Measurements from ENCODE around the gene ABCC8. TPM values are rescaled to one million over a fixed set of nuclear protein-coding genes. Genes with fewer than 3 reads are reported as not detected.

The ABCC8 gene
- total and polyA plus RNA-seq, 2 experiments from 2014 or later = not detected

GRCh38 chr11:17517186-17517585, 40.5 kb upstream of the ABCC8 start:
- WGBS, 2 experiments (ENCODE audit: low coverage in 1 of 2, low lambda C conversion rate in 2 of 2, missing lambda C conversion rate in 2 of 2) = 67 to 73% methylated on average over 9 to 10 of the region's 10 CpGs
- Histone ChIP-seq H3K4me3 (no peak overlapping the region), H3K9me3 (ENCODE audit: low read depth) (no peaks in the 10 kb centered on the region), H3K36me3 (ENCODE audit: low read depth) (no peaks in the 10 kb centered on the region), H3K4me2 (ENCODE audit: unreplicated experiment) (no peak overlapping the region), H4K20me1 (ENCODE audit: insufficient read depth) (no peaks in the 10 kb centered on the region), H3K27ac (no peak overlapping the region), H2AFZ (no peak overlapping the region), H3K79me2 (ENCODE audit: insufficient read depth) (no peaks in the 10 kb centered on the region), H3K27me3 (replicated peaks; ENCODE audit: insufficient read depth) (peaks cover 6% of the 10 kb centered on the region; the same call in 1 of the 2 replicates), H3K9ac (no peak overlapping the region), H3F3A (ENCODE audit: insufficient read depth) (no peaks in the 10 kb centered on the region), H3K9me2 (ENCODE audit: insufficient read depth) (no peaks in the 10 kb centered on the region), H3K4me1 (ENCODE audit: insufficient read depth) (no peaks in the 10 kb centered on the region)
- in situ Hi-C loops (cut with MboI) = no loop called here
- no peak for DNase-seq
- TF ChIP-seq EZH2 (IDR thresholded peaks at IDR 0.05; ENCODE audit: insufficient read depth, poor library complexity, severe bottlenecking) (no peak), EZH2phosphoT487 (IDR thresholded peaks at IDR 0.05; ENCODE audit: insufficient read depth, low read depth) (no peak)

- no peak overlapping the region for H3K4me2 ChIP-seq (ENCODE audit: unreplicated experiment)
- peaks cover 8% of the 10 kb centered on the region; the same call in 1 of the 2 replicates for H3K27me3 ChIP-seq (replicated peaks; ENCODE audit: insufficient read depth)
- H3K9me2 ChIP-seq (ENCODE audit: insufficient read depth) = no peaks in the 10 kb centered on the region
- in situ Hi-C loops (cut with MboI) = no loop called here
- H3K4me3 ChIP-seq = no peak overlapping the region
- no peak for DNase-seq
- no peaks in the 10 kb centered on the region for H3K79me2 ChIP-seq (ENCODE audit: insufficient read depth)
- H3K36me3 ChIP-seq (ENCODE audit: low read depth) = no peaks in the 10 kb centered on the region
- no peak overlapping the region for H3K27ac ChIP-seq
- no peak for TF ChIP-seq EZH2 (IDR thresholded peaks at IDR 0.05; ENCODE audit: insufficient read depth, poor library complexity, severe bottlenecking)
- no peak for TF ChIP-seq EZH2phosphoT487 (IDR thresholded peaks at IDR 0.05; ENCODE audit: insufficient read depth, low read depth)
- no peaks in the 10 kb centered on the region for H4K20me1 ChIP-seq (ENCODE audit: insufficient read depth)
- H3K4me1 ChIP-seq (ENCODE audit: insufficient read depth) = no peaks in the 10 kb centered on the region
- no peaks in the 10 kb centered on the region for H3K9me3 ChIP-seq (ENCODE audit: low read depth)
- WGBS, 2 experiments (ENCODE audit: low coverage in 1 of 2, low lambda C conversion rate in 2 of 2, missing lambda C conversion rate in 2 of 2) = 54 to 57% methylated on average over 7 of the region's 7 CpGs
- no peak overlapping the region for H3K9ac ChIP-seq
- no peaks in the 10 kb centered on the region for H3F3A ChIP-seq (ENCODE audit: insufficient read depth)
- no peak overlapping the region for H2AFZ ChIP-seq
Measured at GRCh38 chr11:17516551-17517150, 40.0 kb upstream of the ABCC8 start.

- WGBS, 2 experiments (ENCODE audit: low coverage in 1 of 2, low lambda C conversion rate in 2 of 2, missing lambda C conversion rate in 2 of 2) = 45 to 56% methylated on average over 5 of the region's 5 CpGs
- in situ Hi-C loops (cut with MboI) = no loop called here
- no peak for TF ChIP-seq EZH2 (IDR thresholded peaks at IDR 0.05; ENCODE audit: insufficient read depth, poor library complexity, severe bottlenecking)
- TF ChIP-seq EZH2phosphoT487 (IDR thresholded peaks at IDR 0.05; ENCODE audit: insufficient read depth, low read depth) = no peak
- H3K27me3 ChIP-seq (replicated peaks; ENCODE audit: insufficient read depth) = peaks cover 8% of the 10 kb centered on the region; the same call in 1 of the 2 replicates
- H3K9me2 ChIP-seq (ENCODE audit: insufficient read depth) = no peaks in the 10 kb centered on the region
- DNase-seq = no peak
- H4K20me1 ChIP-seq (ENCODE audit: insufficient read depth) = no peaks in the 10 kb centered on the region
- no peaks in the 10 kb centered on the region for H3K79me2 ChIP-seq (ENCODE audit: insufficient read depth)
- no peak overlapping the region for H3K4me2 ChIP-seq (ENCODE audit: unreplicated experiment)
- H3K4me3 ChIP-seq = no peak overlapping the region
- no peaks in the 10 kb centered on the region for H3F3A ChIP-seq (ENCODE audit: insufficient read depth)
- H3K4me1 ChIP-seq (ENCODE audit: insufficient read depth) = no peaks in the 10 kb centered on the region
- no peak overlapping the region for H3K9ac ChIP-seq
- H3K36me3 ChIP-seq (ENCODE audit: low read depth) = no peaks in the 10 kb centered on the region
- no peaks in the 10 kb centered on the region for H3K9me3 ChIP-seq (ENCODE audit: low read depth)
- H2AFZ ChIP-seq = no peak overlapping the region
- H3K27ac ChIP-seq = no peak overlapping the region
Measured at GRCh38 chr11:17515443-17516176, 39.0 kb upstream of the ABCC8 start.

GRCh38 chr11:17514476-17514875, 37.8 kb upstream of the ABCC8 start:
- no peak overlapping the region for H3K4me2 ChIP-seq (ENCODE audit: unreplicated experiment)
- 42 to 44% methylated on average over 4 of the region's 4 CpGs for WGBS, 2 experiments (ENCODE audit: low coverage in 1 of 2, low lambda C conversion rate in 2 of 2, missing lambda C conversion rate in 2 of 2)
- no peak for TF ChIP-seq EZH2 (IDR thresholded peaks at IDR 0.05; ENCODE audit: insufficient read depth, poor library complexity, severe bottlenecking)
- TF ChIP-seq EZH2phosphoT487 (IDR thresholded peaks at IDR 0.05; ENCODE audit: insufficient read depth, low read depth) = no peak
- no peaks in the 10 kb centered on the region for H4K20me1 ChIP-seq (ENCODE audit: insufficient read depth)
- no peaks in the 10 kb centered on the region for H3K4me1 ChIP-seq (ENCODE audit: insufficient read depth)
- H3K36me3 ChIP-seq (ENCODE audit: low read depth) = no peaks in the 10 kb centered on the region
- H3K27me3 ChIP-seq (replicated peaks; ENCODE audit: insufficient read depth) = peaks cover 8% of the 10 kb centered on the region; the same call in 1 of the 2 replicates
- H2AFZ ChIP-seq = no peak overlapping the region
- no peak overlapping the region for H3K27ac ChIP-seq
- in situ Hi-C loops (cut with MboI) = no loop called here
- DNase-seq = no peak
- no peaks in the 10 kb centered on the region for H3K9me2 ChIP-seq (ENCODE audit: insufficient read depth)
- no peaks in the 10 kb centered on the region for H3F3A ChIP-seq (ENCODE audit: insufficient read depth)
- no peak overlapping the region for H3K4me3 ChIP-seq
- H3K79me2 ChIP-seq (ENCODE audit: insufficient read depth) = no peaks in the 10 kb centered on the region
- no peak overlapping the region for H3K9ac ChIP-seq
- H3K9me3 ChIP-seq (ENCODE audit: low read depth) = no peaks in the 10 kb centered on the region

Measured in GM23248 (cell line).